Measurements from ENCODE around the gene PEA15. TPM values are rescaled to one million over a fixed set of nuclear protein-coding genes. Genes with fewer than 3 reads are reported as not detected.

PEA15 gene
- total RNA-seq, 1 donor = 40.9 TPM

GRCh38 chr1:160258177-160258798 lies 53.1 kb downstream of the PEA15 start:
- peaks cover 28% of the 10 kb centered on the region for H3K4me1 ChIP-seq (ENCODE audit: insufficient read depth, low read length)
- H3K4me3 ChIP-seq (ENCODE audit: low read length) = no peak overlapping the region
- no peaks in the 10 kb centered on the region for H3K27me3 ChIP-seq (ENCODE audit: insufficient read depth, low read length)
- no peaks in the 10 kb centered on the region for H3K9me3 ChIP-seq (ENCODE audit: low read depth, low read length)

DNA sequence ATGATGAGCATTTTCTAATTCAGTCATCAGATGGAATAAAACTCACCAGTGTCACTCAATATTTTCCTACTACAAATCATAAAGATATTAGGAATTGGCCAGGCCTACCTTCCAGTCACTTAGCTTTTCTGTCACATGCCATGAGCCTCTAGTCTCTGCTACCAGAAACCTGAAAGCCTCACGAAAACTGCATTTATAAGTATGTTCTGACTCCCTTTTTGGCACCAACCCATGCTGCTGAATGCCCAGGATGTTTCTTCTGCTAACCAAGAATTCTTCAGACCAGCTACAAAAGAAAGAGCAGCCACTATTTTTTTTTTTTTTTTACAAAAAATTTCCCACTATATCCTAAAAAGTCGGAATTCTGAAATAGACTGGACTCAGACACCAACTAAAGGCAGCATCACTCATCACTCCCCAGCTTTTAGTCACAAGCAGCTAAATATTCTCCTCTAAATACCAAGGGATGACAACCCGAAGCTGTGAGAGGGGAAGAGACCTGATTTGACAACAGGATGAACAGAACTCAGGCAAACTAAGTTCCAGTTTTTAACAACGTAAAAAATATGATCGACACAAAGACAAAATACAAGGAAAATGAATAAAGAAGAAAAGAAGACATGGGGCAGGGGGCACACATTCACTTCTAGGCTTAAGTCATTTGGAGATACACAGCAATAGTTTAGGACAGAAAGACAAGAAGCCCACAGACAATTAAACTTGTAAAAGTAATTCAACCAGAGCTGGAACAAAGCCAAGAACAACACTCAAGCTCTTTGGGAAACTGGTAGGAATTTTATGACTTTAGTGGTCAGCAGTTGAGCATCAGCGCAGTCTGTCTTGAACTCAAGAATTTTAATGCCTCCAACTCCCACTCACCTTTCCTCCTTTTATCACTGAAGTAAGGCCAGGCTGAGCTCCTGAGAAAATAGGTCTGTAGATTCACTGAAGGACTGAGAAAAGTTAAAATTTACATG lies 55.5 kb downstream of the PEA15 start:
- H3K4me3 ChIP-seq (ENCODE audit: low read length) = no peak overlapping the region
- no peaks in the 10 kb centered on the region for H3K9me3 ChIP-seq (ENCODE audit: low read depth, low read length)
- H3K27me3 ChIP-seq (ENCODE audit: insufficient read depth, low read length) = no peaks in the 10 kb centered on the region
- peaks cover 33% of the 10 kb centered on the region for H3K4me1 ChIP-seq (ENCODE audit: insufficient read depth, low read length)

GRCh38 chr1:160261556-160261892 lies 56.3 kb downstream of the PEA15 start:
- H3K4me3 ChIP-seq (ENCODE audit: low read length) = peak overlapping the region; percentile 99
- no peaks in the 10 kb centered on the region for H3K9me3 ChIP-seq (ENCODE audit: low read depth, low read length)
- no peaks in the 10 kb centered on the region for H3K27me3 ChIP-seq (ENCODE audit: insufficient read depth, low read length)

DNA sequence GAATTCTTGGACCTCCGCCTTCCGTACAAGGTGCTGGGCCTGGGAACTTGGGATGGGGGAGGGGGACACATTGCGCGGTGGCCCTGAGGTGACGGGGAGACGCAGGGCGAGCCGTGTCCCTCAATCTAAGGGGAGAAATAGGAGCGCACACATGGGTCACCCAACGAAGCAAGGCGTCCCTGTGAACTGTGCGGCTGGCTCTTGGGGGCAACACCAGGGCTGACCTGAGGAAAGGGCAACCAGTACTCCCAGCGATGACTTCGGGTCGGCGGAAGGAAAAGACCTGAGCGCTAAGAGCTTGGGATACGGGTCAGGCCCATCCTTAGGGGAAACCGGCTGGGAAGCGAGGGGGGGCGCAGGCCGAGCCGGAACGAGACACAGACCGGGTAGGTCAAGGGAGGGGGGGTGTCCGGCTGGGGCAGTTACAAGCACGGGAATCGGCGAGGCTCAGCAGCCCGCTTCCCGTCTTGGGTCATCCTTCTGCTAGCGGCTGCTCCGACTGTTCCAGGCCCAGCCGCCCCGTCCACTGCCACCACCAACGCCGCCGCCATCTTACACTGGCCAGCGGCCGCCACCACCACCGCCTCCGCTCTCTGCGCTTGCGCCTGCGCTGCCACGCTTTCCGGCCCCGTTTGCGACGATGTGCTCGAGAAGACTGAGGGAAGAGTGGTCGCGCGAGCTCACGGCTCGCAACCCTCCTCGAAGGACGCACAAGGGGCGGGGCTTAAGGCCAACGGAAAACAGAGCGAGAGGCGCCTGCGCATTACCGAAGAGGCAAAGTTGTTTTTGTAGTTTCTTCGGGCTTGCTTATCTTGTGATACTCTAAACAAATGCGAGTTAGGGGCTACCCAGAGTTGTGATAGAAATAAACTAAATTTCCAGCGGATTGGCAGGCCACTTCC lies 57.0 kb downstream of the PEA15 start, which contains the start of gene DCAF8:
Gene DCAF8 (minus strand): TSS at position 657 of the 902 bp plus-strand sequence. CDS start 18,541 bp downstream, outside the sequence.
- peak within 1 kb of the TSS; percentile 99 for H3K4me3 ChIP-seq (ENCODE audit: low read length)
- peaks cover 33% of the 10 kb centered on the region for H3K4me1 ChIP-seq (ENCODE audit: insufficient read depth, low read length)
- H3K27me3 ChIP-seq (ENCODE audit: insufficient read depth, low read length) = no peaks in the 10 kb centered on the region
- no peaks in the 10 kb centered on the region for H3K9me3 ChIP-seq (ENCODE audit: low read depth, low read length)

More at GRCh38 chr1:160261556-160261892, 56.3 kb downstream of the PEA15 start:
- H3K4me1 ChIP-seq (ENCODE audit: insufficient read depth, low read length) = peaks cover 33% of the 10 kb centered on the region

GRCh38 chr1:160264795-160265307 lies 59.7 kb downstream of the PEA15 start:
- H3K4me1 ChIP-seq (ENCODE audit: insufficient read depth, low read length) = peaks cover 25% of the 10 kb centered on the region
- H3K4me3 ChIP-seq (ENCODE audit: low read length) = no peak overlapping the region
- no peaks in the 10 kb centered on the region for H3K9me3 ChIP-seq (ENCODE audit: low read depth, low read length)
- no peaks in the 10 kb centered on the region for H3K27me3 ChIP-seq (ENCODE audit: insufficient read depth, low read length)

Other genes with a start within 250 kb of the PEA15 start
- 1.6 TPM for gene PIGM, start 173.4 kb upstream of the PEA15 start, total RNA-seq
- gene KCNJ10, start 135.2 kb upstream of the PEA15 start, total RNA-seq = not detected
- not detected for gene KCNJ9, start 123.8 kb upstream of the PEA15 start, total RNA-seq
- 12.9 TPM for gene IGSF8, start 106.8 kb upstream of the PEA15 start, total RNA-seq
- 0.10 TPM for gene ATP1A2, start 89.6 kb upstream of the PEA15 start, total RNA-seq
- under 0.01 TPM for gene ATP1A4, start 53.8 kb upstream of the PEA15 start, total RNA-seq
- not detected for gene CASQ1, start 14.8 kb upstream of the PEA15 start, total RNA-seq
- 115 TPM for gene DCAF8, start 57.2 kb downstream of the PEA15 start, total RNA-seq
- 36.2 TPM for gene PEX19, start 79.7 kb downstream of the PEA15 start, total RNA-seq
- 89.4 TPM for gene COPA, start 137.9 kb downstream of the PEA15 start, total RNA-seq
- 54.5 TPM for gene NCSTN, start 138.0 kb downstream of the PEA15 start, total RNA-seq
- not detected for gene NHLH1, start 161.7 kb downstream of the PEA15 start, total RNA-seq
- gene VANGL2, start 195.2 kb downstream of the PEA15 start, total RNA-seq = under 0.01 TPM

Measured in mononuclear cell (primary cell).